Kidney epithelial cell (primary cell): ENCODE measurements around the gene NCOA3. TPM values are rescaled to one million over a fixed set of nuclear protein-coding genes. Genes with fewer than 3 reads are reported as not detected.
A peak's percentile ranks its signal among the peaks of the same experiment; 100 is the strongest.
"Not testable (repeated sequence)": the region's sequence is repeated elsewhere in the genome, so short reads cannot be mapped to it uniquely, and the experiment has no call there.

Experiments
- DNase-seq: peaks from one replicate; pipeline ENCODE4 v3.0.0-alpha.2; 2010; ENCODE audit warnings: low read depth
- H3K27me3 ChIP-seq: 2 replicates; pipeline ENCODE4 v1.6.0; 2011; ENCODE audit warnings: low read length; ENCODE audit not compliant: control insufficient read depth, insufficient read depth
- H3K36me3 ChIP-seq: 2 replicates; pipeline ENCODE4 v1.5.1; 2011; ENCODE audit warnings: low read length; ENCODE audit not compliant: control insufficient read depth, insufficient read depth
- H3K4me3 ChIP-seq: 2 replicates; pipeline ENCODE4 v1.5.1; 2011; ENCODE audit warnings: low read depth, mild to moderate bottlenecking, control low read depth, low read length
- CTCF ChIP-seq: IDR thresholded peaks from 2 replicates; pipeline ENCODE4 v1.5.1; 2011; ENCODE audit warnings: mild to moderate bottlenecking, moderate library complexity, low read length, control low read depth, inconsistent platforms; ENCODE audit not compliant: insufficient read depth, poor library complexity, severe bottlenecking
- total RNA-seq: library from RNA; depleted of rRNA; stranded (reverse); fragments of >200 nt; gene quantifications from 2 replicates; pipeline ENCODE4 v1.2.3, GENCODE V29; 2015

The NCOA3 gene
- total RNA-seq, 1 donor from 2014 or later, result 27.3 TPM

- DNase-seq, result no peak
- no peak for TF ChIP-seq CTCF
Measured at GRCh38 chr20:47577314-47577713, 75.6 kb downstream of the NCOA3 start.

GRCh38 chr20:47578543-47578942, 76.9 kb downstream of the NCOA3 start:
- no peaks in the 10 kb centered on the region for H3K36me3 ChIP-seq
- DNase-seq, result no peak
- no peak for TF ChIP-seq CTCF

More at GRCh38 chr20:47577314-47577713, 75.6 kb downstream of the NCOA3 start:
- H3K36me3 ChIP-seq, result no peaks in the 10 kb centered on the region
- H3K4me3 ChIP-seq, result no peak overlapping the region
- H3K27me3 ChIP-seq, result no peaks in the 10 kb centered on the region

GRCh38 chr20:47580686-47581085, 79.0 kb downstream of the NCOA3 start:
- not testable (repeated sequence) for H3K36me3 ChIP-seq, H3K4me3 ChIP-seq, H3K27me3 ChIP-seq, DNase-seq

More at GRCh38 chr20:47578543-47578942, 76.9 kb downstream of the NCOA3 start:
- no peaks in the 10 kb centered on the region for H3K27me3 ChIP-seq
- no peak overlapping the region for H3K4me3 ChIP-seq

- Histone ChIP-seq H3K27me3 (no peaks in the 10 kb centered on the region), H3K36me3 (no peaks in the 10 kb centered on the region), H3K4me3 (no peak overlapping the region)
- no peak for DNase-seq
- no peak for TF ChIP-seq CTCF
Measured at GRCh38 chr20:47581090-47581489, 79.4 kb downstream of the NCOA3 start.

GRCh38 chr20:47583551-47583950, 81.9 kb downstream of the NCOA3 start:
- no peaks in the 10 kb centered on the region for H3K36me3 ChIP-seq
- DNase-seq, result peak; percentile 5
- TF ChIP-seq CTCF, result no peak
- no peak overlapping the region for H3K4me3 ChIP-seq
- no peaks in the 10 kb centered on the region for H3K27me3 ChIP-seq

- no peak for TF ChIP-seq CTCF
- no peaks in the 10 kb centered on the region for H3K27me3 ChIP-seq
- no peak for DNase-seq
- no peaks in the 10 kb centered on the region for H3K36me3 ChIP-seq
- no peak overlapping the region for H3K4me3 ChIP-seq
Measured at GRCh38 chr20:47585087-47585747, 83.5 kb downstream of the NCOA3 start.
